GM21825 (cell line): Measurements from ENCODE around the gene STEAP2.

Experiments used
- ATAC-seq: cut with Tn5 transposase; IDR thresholded peaks from one replicate; pipeline ENCODE4 v1.9.1; 2021; ENCODE audit warnings: mild to moderate bottlenecking, moderate library complexity; ENCODE audit not compliant: unreplicated experiment

STEAP2 gene

GRCh38 chr7:90192876-90193750 is 18.4 kb upstream of the STEAP2 start:
- ATAC-seq: no peak

DNA sequence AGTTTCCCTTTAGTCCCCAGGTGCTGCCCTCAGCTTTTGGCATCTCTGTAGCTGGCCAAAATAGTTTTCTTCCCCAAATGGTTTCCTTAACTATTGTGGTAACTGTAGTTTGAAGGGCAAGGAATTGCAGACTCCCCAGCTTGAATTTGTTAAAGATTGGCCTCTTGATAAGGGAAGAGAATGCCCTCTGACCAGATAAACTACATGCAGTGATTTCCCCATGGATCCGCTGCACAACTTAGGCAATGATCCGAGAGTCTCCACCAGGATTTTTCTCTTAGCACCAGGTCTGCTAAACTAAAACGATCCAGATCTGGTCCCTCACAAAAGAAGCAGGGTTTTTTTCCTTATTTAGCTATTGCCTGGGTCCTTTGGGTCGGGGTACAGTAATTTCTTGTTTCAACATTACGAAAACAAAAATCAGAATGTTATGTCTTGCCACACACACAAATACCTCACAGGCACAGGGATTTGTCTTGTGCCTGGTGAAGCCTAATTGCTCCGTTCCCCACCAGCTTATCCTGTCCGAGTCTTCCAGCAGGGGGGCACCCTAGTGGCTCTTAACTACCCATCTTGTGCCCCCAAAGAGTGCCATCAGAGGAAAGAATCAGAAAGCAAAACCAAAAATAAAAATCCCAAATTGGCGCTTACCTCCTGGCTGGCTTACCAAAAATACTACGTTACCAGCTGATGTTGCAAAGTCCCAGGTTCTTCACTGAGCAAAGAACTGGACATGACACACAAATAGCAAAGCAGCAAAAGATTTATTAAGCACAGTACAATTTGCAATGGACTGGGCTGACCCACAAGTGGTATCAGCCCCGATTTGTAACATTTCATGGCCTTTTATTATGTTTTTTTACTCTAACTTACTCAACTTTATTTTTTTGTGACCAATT is 16.4 kb upstream of the STEAP2 start:
- no peak for ATAC-seq

DNA sequence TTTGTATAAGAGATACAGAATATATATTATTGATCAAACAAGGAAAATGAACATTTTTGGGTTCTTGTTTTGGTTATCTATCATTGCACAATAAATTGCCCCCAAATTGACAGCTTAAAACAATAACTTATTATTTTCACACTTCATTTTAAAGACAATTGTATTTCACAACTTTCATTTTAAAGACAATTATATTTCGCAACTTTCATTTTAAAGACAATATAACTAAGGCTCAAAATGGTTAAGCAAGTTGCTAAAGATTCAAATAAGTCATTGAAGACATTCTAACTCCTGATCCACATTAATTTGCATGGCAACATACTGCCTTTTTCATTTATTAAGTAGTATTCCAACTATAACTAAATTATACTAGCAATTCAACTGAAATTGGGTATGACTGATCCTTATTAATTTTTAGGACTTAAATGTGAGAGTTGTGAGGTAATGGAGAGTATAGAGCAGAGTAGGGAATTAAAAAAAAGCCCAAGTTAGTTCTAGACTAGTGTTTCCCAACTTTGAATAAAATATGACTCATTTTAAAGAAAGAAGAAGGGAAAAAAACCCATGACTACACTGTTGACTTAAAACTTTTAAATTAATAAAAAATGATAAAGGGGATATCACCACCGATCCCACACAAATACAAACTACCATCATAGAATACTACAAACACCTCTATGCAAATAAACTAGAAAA is 9.9 kb upstream of the STEAP2 start:
- ATAC-seq: no peak

DNA sequence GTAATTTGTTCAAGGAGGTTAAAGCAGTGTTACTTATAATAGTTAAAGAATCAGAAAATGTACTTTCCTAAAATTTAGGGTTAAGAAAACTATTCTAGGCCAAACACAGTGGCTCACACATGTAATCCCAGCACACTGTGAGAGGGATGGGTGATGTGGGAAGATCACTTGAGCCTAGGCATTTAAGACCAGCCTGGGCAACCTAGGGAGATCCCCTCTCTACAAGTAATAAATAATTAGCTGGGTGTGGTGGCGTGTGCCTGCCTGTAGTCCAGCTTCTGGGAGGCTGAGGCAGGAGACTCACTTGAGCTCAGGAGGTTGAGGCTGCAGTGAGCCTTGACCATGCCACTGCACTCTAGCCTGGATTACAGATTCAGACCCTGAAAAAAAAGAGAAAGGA is 3.6 kb upstream of the STEAP2 start:
- no peak for ATAC-seq

GRCh38 chr7:90209776-90210175 is 1.8 kb upstream of the STEAP2 start:
- ATAC-seq: no peak

- no peak for ATAC-seq
These were observed 1.1 kb upstream of the STEAP2 start for GRCh38 chr7:90210475-90210874.

DNA sequence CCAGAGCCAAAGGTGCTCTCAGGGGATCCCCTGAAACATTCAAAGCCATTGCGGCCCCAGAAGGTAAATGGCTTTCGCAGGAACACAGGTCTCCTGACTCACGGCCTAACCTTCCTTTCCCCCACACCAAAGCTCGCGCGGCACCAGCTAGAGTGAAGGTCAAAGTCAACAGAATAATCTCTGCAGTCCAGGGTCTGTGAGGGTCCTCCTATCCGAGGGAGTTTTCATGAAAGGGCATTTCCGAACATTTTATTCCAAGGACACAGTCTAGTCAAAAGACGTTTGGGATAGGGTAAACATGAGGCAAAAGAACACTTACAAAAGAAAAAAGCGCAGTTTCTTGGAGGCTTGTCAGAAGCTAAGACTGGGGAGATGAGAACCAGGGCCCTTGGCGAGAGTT is 559 bp upstream of the STEAP2 start:
- ATAC-seq: no peak

- no peak for ATAC-seq
These were observed 582 bp downstream of the STEAP2 start for GRCh38 chr7:90212149-90212495.

- ATAC-seq: no peak
These were observed 2.0 kb downstream of the STEAP2 start for GRCh38 chr7:90213521-90213920.

- ATAC-seq: no peak
These were observed 4.6 kb downstream of the STEAP2 start for GRCh38 chr7:90216080-90216674.

DNA sequence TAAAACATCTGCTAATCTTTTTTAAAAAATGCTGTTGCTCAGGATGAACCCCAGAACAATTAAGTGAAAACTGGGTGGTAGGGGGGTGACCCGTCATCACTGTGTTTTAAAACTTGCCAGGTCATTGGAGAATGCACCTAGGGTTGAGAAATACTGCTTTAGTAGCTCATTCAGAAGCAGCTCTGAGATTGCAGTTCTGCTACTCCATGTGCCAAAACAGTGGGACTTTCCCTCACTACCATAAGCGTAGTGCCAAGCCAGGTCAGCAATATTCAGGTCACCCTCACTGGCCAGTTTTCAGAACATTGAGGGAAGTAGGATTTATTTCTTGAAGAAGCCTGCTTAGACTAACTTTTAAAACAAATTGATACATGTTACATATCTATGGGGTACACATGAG is 5.2 kb downstream of the STEAP2 start:
- no peak for ATAC-seq

DNA sequence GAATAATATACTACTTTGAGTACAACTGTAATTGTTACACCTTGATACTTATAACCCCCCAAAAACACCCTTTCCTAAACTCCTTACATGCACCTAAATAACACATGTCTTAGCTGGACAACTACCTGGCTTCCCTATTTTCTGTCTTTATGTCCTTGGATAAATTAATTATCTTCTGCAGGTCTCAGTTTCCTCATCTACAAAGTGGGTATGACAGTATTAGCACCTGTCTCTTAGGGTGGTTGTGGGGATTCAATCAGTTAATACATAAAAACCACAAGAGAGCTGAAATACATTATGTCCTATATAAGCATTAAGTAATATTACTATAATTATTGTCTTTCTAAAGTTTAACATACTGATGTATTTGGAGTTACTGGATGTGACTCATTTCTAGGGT is 10.8 kb downstream of the STEAP2 start:
- ATAC-seq: no peak

DNA sequence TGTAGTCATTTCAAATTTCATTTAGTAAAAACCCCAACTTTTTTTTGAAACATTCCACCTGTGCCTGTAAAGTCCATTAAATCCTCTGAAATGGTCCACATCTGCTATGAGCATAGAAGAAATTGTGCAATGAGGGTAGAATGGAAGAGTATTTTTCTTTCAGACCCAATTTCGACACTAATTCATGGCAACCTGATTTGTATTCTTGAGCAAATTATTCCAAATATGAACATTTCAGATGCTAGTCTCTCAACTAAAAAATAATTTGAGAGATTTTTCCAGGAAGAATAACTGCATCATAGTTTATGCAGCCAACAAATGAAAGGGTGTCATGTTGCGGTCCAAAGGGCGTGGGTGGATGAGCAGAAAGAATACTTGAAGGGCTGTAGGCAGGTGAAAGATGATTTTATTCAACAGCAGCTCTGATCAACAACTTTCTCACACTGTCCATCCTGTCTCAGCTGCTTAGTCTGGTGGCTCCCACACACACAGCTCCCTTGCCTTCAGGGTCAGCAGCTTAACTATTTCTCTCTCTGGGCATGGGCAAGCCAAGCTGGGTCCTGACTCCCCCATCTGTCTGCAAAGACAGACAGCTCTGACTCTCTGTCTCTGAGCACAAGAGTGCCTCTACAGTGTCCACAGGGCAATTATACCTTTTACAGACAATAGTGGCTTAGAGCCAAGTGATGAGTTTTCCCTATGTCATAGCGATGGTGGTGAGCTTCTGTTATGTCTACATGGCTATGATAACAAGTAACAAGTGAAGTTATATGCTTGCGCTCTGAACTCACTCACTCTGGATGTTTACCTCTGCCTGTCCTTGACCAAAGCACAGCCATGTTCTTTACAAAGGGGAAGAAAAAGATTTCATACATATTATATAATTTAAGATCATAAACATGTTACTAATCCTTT is 11.5 kb downstream of the STEAP2 start:
- ATAC-seq: no peak

GRCh38 chr7:90224195-90224594 is 12.7 kb downstream of the STEAP2 start:
- ATAC-seq: no peak

- no peak for ATAC-seq
These were observed 13.6 kb downstream of the STEAP2 start for GRCh38 chr7:90225181-90225580.

DNA sequence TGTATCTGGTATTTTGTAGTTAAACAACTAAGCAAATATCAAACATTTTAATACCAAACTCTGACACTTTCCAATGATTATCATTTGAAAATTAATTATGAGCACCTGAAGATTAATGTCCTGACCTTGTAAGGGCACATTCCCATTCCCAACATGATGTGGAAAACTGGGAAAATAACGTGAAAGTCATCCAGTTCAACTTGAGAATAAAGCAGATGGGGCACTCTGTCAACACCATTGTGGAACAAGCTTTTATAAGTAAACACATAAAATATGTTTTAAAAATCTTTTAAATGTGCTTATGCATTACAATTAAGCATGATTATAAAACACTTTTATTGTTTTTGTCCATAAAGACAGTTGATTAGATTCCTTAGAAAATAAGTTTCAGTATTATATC is 14.1 kb downstream of the STEAP2 start:
- ATAC-seq: no peak

- no peak for ATAC-seq
These were observed 15.7 kb downstream of the STEAP2 start for GRCh38 chr7:90227259-90227658.

DNA sequence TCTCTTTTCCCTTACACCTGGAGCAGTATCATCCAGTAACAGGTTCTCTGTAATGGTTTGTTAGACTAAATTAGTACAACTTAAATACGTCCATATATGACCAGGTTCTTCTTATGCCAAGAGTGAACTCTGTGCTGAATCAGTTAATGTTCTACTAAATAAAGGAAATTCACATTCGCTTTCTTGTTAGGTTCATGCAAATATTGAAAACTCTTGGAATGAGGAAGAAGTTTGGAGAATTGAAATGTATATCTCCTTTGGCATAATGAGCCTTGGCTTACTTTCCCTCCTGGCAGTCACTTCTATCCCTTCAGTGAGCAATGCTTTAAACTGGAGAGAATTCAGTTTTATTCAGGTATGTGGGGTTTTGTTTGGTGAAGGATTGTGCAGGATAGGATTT is 18.1 kb downstream of the STEAP2 start:
- no peak for ATAC-seq

- ATAC-seq: no peak
These were observed 19.3 kb downstream of the STEAP2 start for GRCh38 chr7:90230834-90231233.

GRCh38 chr7:90231304-90231703 is 19.8 kb downstream of the STEAP2 start:
- no peak for ATAC-seq
